ENCODE results near the gene NAGLU. TPM values are rescaled to one million over a fixed set of nuclear protein-coding genes. Genes with fewer than 3 reads are reported as not detected.

Gene NAGLU
- total and polyA plus RNA-seq, 2 of the 13 experiments (the other 11 are each of a cell fraction or from before 2014, with no cell fraction given): 28.2 to 40.1 TPM

- TF ChIP-seq ZNF275 (CRISPR knock-in tag; IDR thresholded peaks at IDR 0.05; ENCODE audit: borderline replicate concordance): 0 out of 2 replicates have a peak, but pooled peaks have one; percentile 49
- TF ChIP-seq ZFP41 (CRISPR knock-in tag; IDR thresholded peaks at IDR 0.05; ENCODE audit: borderline replicate concordance): peak; percentile 64; the same call in 1 of the 2 replicates
- peak; percentile 56; the same call in 1 of the 2 replicates for TF ChIP-seq MEIS2 (CRISPR knock-in tag; IDR thresholded peaks at IDR 0.05)
- peak; percentile 53; the same call in 1 of the 2 replicates for TF ChIP-seq ZNF710 (CRISPR knock-in tag; IDR thresholded peaks at IDR 0.05; ENCODE audit: borderline replicate concordance)
- TF ChIP-seq SPEN (CRISPR knock-in tag; IDR thresholded peaks at IDR 0.05; ENCODE audit: low read depth): peak; percentile 56; the same call in 1 of the 2 replicates
- TF ChIP-seq POLR2G (IDR thresholded peaks at IDR 0.05; ENCODE audit: low read depth, low read length): peak; percentile 54
- peak; percentile 98 for TF ChIP-seq ZNF121 (CRISPR knock-in tag; IDR thresholded peaks at IDR 0.05)
- TF ChIP-seq ZNF704 (CRISPR knock-in tag; IDR thresholded peaks at IDR 0.05; ENCODE audit: borderline replicate concordance): no peak
- peak; percentile 46; the same call in 1 of the 2 replicates for TF ChIP-seq MAX (IDR thresholded peaks at IDR 0.05)
- TF ChIP-seq THAP11 (CRISPR knock-in tag; IDR thresholded peaks at IDR 0.05): peak; percentile 81
- peak; percentile 52 for TF ChIP-seq ZNF317 (CRISPR knock-in tag; IDR thresholded peaks at IDR 0.05)
- TF ChIP-seq ZBTB49 (CRISPR knock-in tag; IDR thresholded peaks at IDR 0.05; ENCODE audit: borderline replicate concordance): peak; percentile 59; the same call in 1 of the 2 replicates
- TF ChIP-seq ZFP36 (IDR thresholded peaks at IDR 0.05; ENCODE audit: borderline replicate concordance, low read depth, low read length, partially characterized antibody): no peak
- TF ChIP-seq PCBP1 (IDR thresholded peaks at IDR 0.05; ENCODE audit: borderline replicate concordance, low read depth, low read length): 0 out of 2 replicates have a peak, but pooled peaks have one; percentile 2
- TF ChIP-seq PHF21A (CRISPR knock-in tag; IDR thresholded peaks at IDR 0.05): peak; percentile 91
- peak; percentile 96 for TF ChIP-seq PAXIP1 (CRISPR knock-in tag; conservative IDR thresholded peaks at IDR 0.05)
- TF ChIP-seq PITX1 (CRISPR knock-in tag; IDR thresholded peaks at IDR 0.05): peak; percentile 83
These were observed 28.9 kb downstream of the NAGLU start (continued) for GRCh38 chr17:42564815-42565522.

Measured in HepG2 (cell line).